ENCODE data around the gene TNIK.

GRCh38 chr3:171443211-171443957 lies 16.8 kb downstream of the TNIK start:
- TF ChIP-seq, protein P1, sequence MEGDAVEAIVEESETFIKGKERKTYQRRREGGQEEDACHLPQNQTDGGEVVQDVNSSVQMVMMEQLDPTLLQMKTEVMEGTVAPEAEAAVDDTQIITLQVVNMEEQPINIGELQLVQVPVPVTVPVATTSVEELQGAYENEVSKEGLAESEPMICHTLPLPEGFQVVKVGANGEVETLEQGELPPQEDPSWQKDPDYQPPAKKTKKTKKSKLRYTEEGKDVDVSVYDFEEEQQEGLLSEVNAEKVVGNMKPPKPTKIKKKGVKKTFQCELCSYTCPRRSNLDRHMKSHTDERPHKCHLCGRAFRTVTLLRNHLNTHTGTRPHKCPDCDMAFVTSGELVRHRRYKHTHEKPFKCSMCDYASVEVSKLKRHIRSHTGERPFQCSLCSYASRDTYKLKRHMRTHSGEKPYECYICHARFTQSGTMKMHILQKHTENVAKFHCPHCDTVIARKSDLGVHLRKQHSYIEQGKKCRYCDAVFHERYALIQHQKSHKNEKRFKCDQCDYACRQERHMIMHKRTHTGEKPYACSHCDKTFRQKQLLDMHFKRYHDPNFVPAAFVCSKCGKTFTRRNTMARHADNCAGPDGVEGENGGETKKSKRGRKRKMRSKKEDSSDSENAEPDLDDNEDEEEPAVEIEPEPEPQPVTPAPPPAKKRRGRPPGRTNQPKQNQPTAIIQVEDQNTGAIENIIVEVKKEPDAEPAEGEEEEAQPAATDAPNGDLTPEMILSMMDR (IDR thresholded peaks at IDR 0.05) = no peak
- no peak for TF ChIP-seq POLR2A (IDR thresholded peaks at IDR 0.05)
